Activated T-helper 2 cell treated with anti-CD3 and anti-CD28 coated beads, Interferon-gamma antibody, Interleukin-2, Interleukin-4, amounts not matched to agents 10 μg/mL and 5 μg/mL and 100 μg/mL, durations not matched to agents 14 hours and 24 hours and 36 hours (primary cell): ENCODE results near the gene JAG2. TPM values are rescaled to one million over a fixed set of nuclear protein-coding genes. Genes with fewer than 3 reads are reported as not detected.

Experiments used
- DNase-seq: peaks from one replicate; pipeline ENCODE4 v3.0.0; 2021; ENCODE audit warnings: low spot score
- H3K27ac Mint-ChIP-seq: one replicate; pipeline ENCODE4 v1.8.0; 2021; ENCODE audit warnings: mixed read lengths
- H3K27me3 Mint-ChIP-seq: one replicate; pipeline ENCODE4 v1.8.0; 2021; ENCODE audit warnings: low read depth, mixed read lengths
- H3K36me3 Mint-ChIP-seq: one replicate; pipeline ENCODE4 v1.8.0; 2021; ENCODE audit warnings: low read depth, mixed read lengths
- H3K4me1 Mint-ChIP-seq: one replicate; pipeline ENCODE4 v1.8.0; 2021; ENCODE audit warnings: low read depth, mixed read lengths
- H3K4me3 Mint-ChIP-seq: one replicate; pipeline ENCODE4 v1.8.0; 2021; ENCODE audit warnings: low read depth, mild to moderate bottlenecking, moderate library complexity, mixed read lengths
- H3K9me3 Mint-ChIP-seq: one replicate; pipeline ENCODE4 v1.8.0; 2021; ENCODE audit warnings: mixed read lengths
- intact Hi-C: fragments of 100-400 bp; cut with micrococcal nuclease; formaldehyde crosslinking; loops from one replicate; pipeline ENCODE4 v1.15.1; 2023
- total RNA-seq: library from RNA; stranded (reverse); gene quantifications from 2 replicates; pipeline ENCODE4 v1.2.3, GENCODE V29; 2022

JAG2 gene
- total RNA-seq, 1 donor from 2014 or later: 3.2 TPM

GRCh38 chr14:105139212-105139825 lies 29.3 kb downstream of the JAG2 start:
- Mint-ChIP-seq H3K4me3 (no peak overlapping the region), H3K36me3 (peaks cover 3% of the 10 kb centered on the region)
- intact Hi-C loops: no loop called here

GRCh38 chr14:105138551-105139111 lies 29.9 kb downstream of the JAG2 start:
- peaks cover 3% of the 10 kb centered on the region for H3K36me3 Mint-ChIP-seq
- H3K9me3 Mint-ChIP-seq: peaks cover 14% of the 10 kb centered on the region
- no peak for DNase-seq
- no peaks in the 10 kb centered on the region for H3K4me1 Mint-ChIP-seq
- no peak overlapping the region for H3K4me3 Mint-ChIP-seq
- H3K27ac Mint-ChIP-seq: no peak overlapping the region
- intact Hi-C loops: no loop called here
- H3K27me3 Mint-ChIP-seq: no peaks in the 10 kb centered on the region

More at GRCh38 chr14:105139212-105139825, 29.3 kb downstream of the JAG2 start:
- no peak for DNase-seq
- H3K4me1 Mint-ChIP-seq: no peaks in the 10 kb centered on the region
- no peaks in the 10 kb centered on the region for H3K27me3 Mint-ChIP-seq
- H3K9me3 Mint-ChIP-seq: peaks cover 14% of the 10 kb centered on the region
- no peak overlapping the region for H3K27ac Mint-ChIP-seq

- no peak for DNase-seq
- H3K27me3 Mint-ChIP-seq: peaks cover 2% of the 10 kb centered on the region
- H3K9me3 Mint-ChIP-seq: peaks cover 16% of the 10 kb centered on the region
- intact Hi-C loops: no loop called here
- H3K27ac Mint-ChIP-seq: no peak overlapping the region
- no peaks in the 10 kb centered on the region for H3K4me1 Mint-ChIP-seq
- H3K36me3 Mint-ChIP-seq: peaks cover 3% of the 10 kb centered on the region
- H3K4me3 Mint-ChIP-seq: no peak overlapping the region
Measured at GRCh38 chr14:105138021-105138541, 30.5 kb downstream of the JAG2 start.

GRCh38 chr14:105137481-105138020 lies 31.0 kb downstream of the JAG2 start:
- H3K36me3 Mint-ChIP-seq: peaks cover 3% of the 10 kb centered on the region
- DNase-seq: no peak
- H3K27me3 Mint-ChIP-seq: peaks cover 5% of the 10 kb centered on the region
- no peak overlapping the region for H3K4me3 Mint-ChIP-seq
- H3K4me1 Mint-ChIP-seq: no peaks in the 10 kb centered on the region
- H3K9me3 Mint-ChIP-seq: peaks cover 16% of the 10 kb centered on the region
- intact Hi-C loops: no loop called here
- no peak overlapping the region for H3K27ac Mint-ChIP-seq

GRCh38 chr14:105136401-105137322 lies 31.9 kb downstream of the JAG2 start:
- intact Hi-C loops: no loop called here
- Mint-ChIP-seq H3K4me1 (no peaks in the 10 kb centered on the region), H3K9me3 (peaks cover 16% of the 10 kb centered on the region), H3K36me3 (peaks cover 3% of the 10 kb centered on the region), H3K27ac (no peak overlapping the region), H3K27me3 (peaks cover 5% of the 10 kb centered on the region), H3K4me3 (no peak overlapping the region)
- no peak for DNase-seq

- no peak overlapping the region for H3K4me3 Mint-ChIP-seq
Measured at GRCh38 chr14:105135700-105136395, 32.7 kb downstream of the JAG2 start.

GRCh38 chr14:105132921-105133654 lies 35.5 kb downstream of the JAG2 start:
- intact Hi-C loops: no loop called here
- Mint-ChIP-seq H3K27ac (no peak overlapping the region), H3K27me3 (peaks cover 7% of the 10 kb centered on the region), H3K4me1 (no peaks in the 10 kb centered on the region), H3K36me3 (no peaks in the 10 kb centered on the region), H3K9me3 (peaks cover 2% of the 10 kb centered on the region), H3K4me3 (no peak overlapping the region)
- DNase-seq: no peak

More at GRCh38 chr14:105135700-105136395, 32.7 kb downstream of the JAG2 start:
- DNase-seq: no peak
- intact Hi-C loops: no loop called here
- Mint-ChIP-seq H3K4me1 (no peaks in the 10 kb centered on the region), H3K27ac (no peak overlapping the region), H3K27me3 (peaks cover 5% of the 10 kb centered on the region), H3K9me3 (peaks cover 10% of the 10 kb centered on the region), H3K36me3 (peaks cover 3% of the 10 kb centered on the region)

- Mint-ChIP-seq H3K4me1 (no peaks in the 10 kb centered on the region), H3K27me3 (peaks cover 7% of the 10 kb centered on the region), H3K4me3 (no peak overlapping the region), H3K27ac (no peak overlapping the region), H3K36me3 (no peaks in the 10 kb centered on the region), H3K9me3 (peaks cover 2% of the 10 kb centered on the region)
- intact Hi-C loops: no loop called here
- no peak for DNase-seq
Measured at GRCh38 chr14:105131241-105131640, 37.3 kb downstream of the JAG2 start.

- H3K9me3 Mint-ChIP-seq: no peaks in the 10 kb centered on the region
- intact Hi-C loops: no loop called here
Measured at GRCh38 chr14:105128059-105128458, 40.5 kb downstream of the JAG2 start.

GRCh38 chr14:105126981-105127329 lies 41.6 kb downstream of the JAG2 start:
- H3K9me3 Mint-ChIP-seq: peaks cover 10% of the 10 kb centered on the region
- DNase-seq: no peak
- H3K27ac Mint-ChIP-seq: no peak overlapping the region
- intact Hi-C loops: no loop called here
- no peak overlapping the region for H3K4me3 Mint-ChIP-seq
- H3K36me3 Mint-ChIP-seq: no peaks in the 10 kb centered on the region
- no peaks in the 10 kb centered on the region for H3K4me1 Mint-ChIP-seq
- H3K27me3 Mint-ChIP-seq: peaks cover 12% of the 10 kb centered on the region

More at GRCh38 chr14:105128059-105128458, 40.5 kb downstream of the JAG2 start:
- H3K27ac Mint-ChIP-seq: no peak overlapping the region
- no peaks in the 10 kb centered on the region for H3K36me3 Mint-ChIP-seq
- H3K4me1 Mint-ChIP-seq: no peaks in the 10 kb centered on the region
- H3K27me3 Mint-ChIP-seq: peaks cover 12% of the 10 kb centered on the region
- H3K4me3 Mint-ChIP-seq: no peak overlapping the region
- no peak for DNase-seq

- Mint-ChIP-seq H3K27ac (no peak overlapping the region), H3K27me3 (peaks cover 12% of the 10 kb centered on the region), H3K4me3 (no peak overlapping the region), H3K4me1 (no peaks in the 10 kb centered on the region), H3K36me3 (no peaks in the 10 kb centered on the region), H3K9me3 (peaks cover 14% of the 10 kb centered on the region)
- intact Hi-C loops: no loop called here
- no peak for DNase-seq
Measured at GRCh38 chr14:105126126-105126980, 42.2 kb downstream of the JAG2 start.
